Adrenal gland (tissue), 12 donors: ENCODE data around the gene KCNG4. TPM values are rescaled to one million over a fixed set of nuclear protein-coding genes. Genes with fewer than 3 reads are reported as not detected.

ENCODE experiments used
- DNase-seq, 7 donors: peaks; one replicate each; pipeline ENCODE4 v3.0.0-alpha.2; 2019 to 2020
- H3K27ac ChIP-seq, 5 donors: fragments of 200-600 bp; sonication (generic) in 4 of 5; 1 replicate in 3 of 5; 2 replicates in 2 of 5; pipeline versions ENCODE4 v1.5.1 to v1.8.0; 2016 to 2020; ENCODE audit warnings: mild to moderate bottlenecking in 1 of 5
- H3K27me3 ChIP-seq: fragments of 200-600 bp; 2 replicates; pipeline ENCODE4 v1.8.0; 2021
- H3K36me3 ChIP-seq, 2 donors: fragments of 200-600 bp; replicated peaks in 1 of 2; 1 replicate in 1 of 2; 2 replicates in 1 of 2; pipeline versions ENCODE4 v1.5.1 to v1.8.0; 2018 to 2022
- H3K4me1 ChIP-seq, 2 donors: fragments of 200-600 bp; replicated peaks in 1 of 2; 1 replicate in 1 of 2; 2 replicates in 1 of 2; pipeline versions ENCODE4 v1.5.1 to v1.8.0; 2018 to 2021
- H3K4me3 ChIP-seq, 4 donors: fragments of 200-600 bp; sonication (generic) in 3 of 4; one replicate each; pipeline ENCODE4 v1.5.1; 2016 to 2018
- H3K9me3 ChIP-seq, 3 donors: fragments of 200-600 bp; sonication (generic) in 1 of 3; replicated peaks in 1 of 3; 1 replicate in 2 of 3; 2 replicates in 1 of 3; pipeline versions ENCODE4 v1.5.1 to v1.8.0; 2016 to 2021
- CTCF ChIP-seq, 6 experiments: fragments of 450-650 bp in 4 of 6; fragments of 200-600 bp in 2 of 6; sonication (generic) in 1 of 6; IDR thresholded peaks; 1 replicate in 5 of 6; 2 replicates in 1 of 6; pipeline versions ENCODE4 v1.5.1 to v1.8.0; 2016 to 2021; ENCODE audit warnings: antibody characterized with exemption in 6 of 6, mild to moderate bottlenecking in 2 of 6, moderate library complexity in 1 of 6
- POLR2A ChIP-seq, 2 donors: fragments of 450-650 bp; IDR thresholded peaks; one replicate each; pipeline ENCODE4 v1.6.1; 2017; ENCODE audit warnings: antibody characterized with exemption in 2 of 2, mild to moderate bottlenecking in 2 of 2, moderate library complexity in 1 of 2
- WGBS, 4 donors: extraction: QIAGEN DNeasy Blood & Tissue Kit in 2 of 4; methylation state at CpG; one replicate each; pipeline versions ENCODE4 v1.1.5 to v1.1.7; 2013 to 2017; 5-methylcytosine and 5-hydroxymethylcytosine counted together
- intact Hi-C, 2 donors: fragments of 100-400 bp; cut with DNase I; formaldehyde crosslinking; loops; one replicate each; pipeline versions ENCODE4 v1.14.1 to v1.15.0; 2022 to 2023
- polyA plus RNA-seq, 3 donors: library from polyadenylated mRNA; stranded (reverse); fragments of 200-250 nt in 2 of 3; fragments of 350-450 nt in 1 of 3; fragmentation: Illumina TruSeq in 1 of 3; extraction: RNeasy Lipid Tissue Mini Kit (QIAGEN cat#74804) in 1 of 3; gene quantifications; one replicate each; pipeline ENCODE4 v1.2.3, GENCODE V29; 2013 to 2014
- total RNA-seq, 9 donors: library from RNA; depleted of rRNA in 4 of 9; stranded (reverse); fragments of >200 nt in 4 of 9; fragments of 120-200 nt in 1 of 9; fragmentation: NEBNext Ultra II Directional in 1 of 9; extraction: Animal tissue kit (Norgen Biotek cat#: 25700) in 1 of 9; gene quantifications; one replicate each; pipeline versions ENCODE4 v1.1.0 to v1.2.4, GENCODE V29; 2013 to 2023
- donor health status: healthy with polysubstance abuse.
- donor health status: Bipolar disorder and iron deficiency.
- donor health status: DM: yes; HTN: yes; CAD: no.
- donor health status: DM: no; HTN: no; CAD: no.
- donor health status: DM: no; HTN: no; CAD: no.
- donor health status: DM: yes; HTN: yes; CAD: no.

KCNG4 gene
- total and polyA plus RNA-seq, 12 donors = under 0.01 to 1.3 (median 0.36) TPM; not detected in 4

- 52 to 81% (median 70%) methylated on average over 1 of the region's 1 CpG for WGBS, 4 donors
- no peak for DNase-seq
- intact Hi-C loops = no loop called here
- Histone ChIP-seq H3K27me3 (peaks cover 5% of the 10 kb centered on the region), H3K9me3 (no peaks in the 10 kb centered on the region), H3K27ac (no peak overlapping the region), H3K4me1 (no peaks in the 10 kb centered on the region), H3K36me3 (no peaks in the 10 kb centered on the region), H3K4me3 (no peak overlapping the region)
- no peak for TF ChIP-seq POLR2A (IDR thresholded peaks at IDR 0.05)
- no peak for TF ChIP-seq CTCF (IDR thresholded peaks at IDR 0.05)
Observed at GRCh38 chr16:84241778-84242177, 2.0 kb upstream of the KCNG4 start.

- no peak overlapping the region for H3K27ac ChIP-seq
- intact Hi-C loops = no loop called here
- no peaks in the 10 kb centered on the region for H3K4me1 ChIP-seq
- 71 to 92% (median 82%) methylated on average over 2 of the region's 2 CpGs for WGBS, 4 donors
- TF ChIP-seq CTCF (IDR thresholded peaks at IDR 0.05) (no peak), POLR2A (IDR thresholded peaks at IDR 0.05) (no peak)
- no peak overlapping the region for H3K4me3 ChIP-seq
- no peak for DNase-seq
- H3K9me3 ChIP-seq = no peaks in the 10 kb centered on the region
- H3K27me3 ChIP-seq = peaks cover 5% of the 10 kb centered on the region
- H3K36me3 ChIP-seq = no peaks in the 10 kb centered on the region
Observed at GRCh38 chr16:84240455-84240854, 643 bp upstream of the KCNG4 start.

GRCh38 chr16:84239141-84239769, 557 bp downstream of the KCNG4 start:
- WGBS, 4 donors = 41 to 49% (median 44%) methylated on average over 9 to 10 of the region's 10 CpGs
- TF ChIP-seq CTCF (IDR thresholded peaks at IDR 0.05) (no peak), POLR2A (IDR thresholded peaks at IDR 0.05) (no peak)

GRCh38 chr16:84237994-84238750, 1.6 kb downstream of the KCNG4 start:
- WGBS, 4 donors = 79 to 88% (median 85%) methylated on average over 13 to 17 of the region's 17 CpGs
- TF ChIP-seq CTCF (IDR thresholded peaks at IDR 0.05) (no peak), POLR2A (IDR thresholded peaks at IDR 0.05) (no peak)
- H3K4me3 ChIP-seq = no peak overlapping the region
- no peak for DNase-seq
- H3K27ac ChIP-seq = no peak overlapping the region
- intact Hi-C loops = no loop called here
- H3K4me1 ChIP-seq = no peaks in the 10 kb centered on the region
- H3K27me3 ChIP-seq = peaks cover 5% of the 10 kb centered on the region
- no peaks in the 10 kb centered on the region for H3K9me3 ChIP-seq
- no peaks in the 10 kb centered on the region for H3K36me3 ChIP-seq

More at GRCh38 chr16:84239141-84239769, 557 bp downstream of the KCNG4 start:
- intact Hi-C loops = no loop called here
- Histone ChIP-seq H3K27me3 (peaks cover 5% of the 10 kb centered on the region), H3K27ac (no peak overlapping the region), H3K4me3 (no peak overlapping the region), H3K36me3 (no peaks in the 10 kb centered on the region), H3K4me1 (no peaks in the 10 kb centered on the region), H3K9me3 (no peaks in the 10 kb centered on the region)
- no peak for DNase-seq
